NCI-H748 (cell line): Measurements from ENCODE around the gene CCDC18.
"Not testable (repeated sequence)": the region's sequence is repeated elsewhere in the genome, so short reads cannot be mapped to it uniquely, and the experiment has no call there.

ENCODE experiments used
- DNase-seq: peaks from one replicate; lab custom pipeline; 2025; ENCODE audit not compliant: unreplicated experiment; lab: John Stamatoyannopoulos, UW

The CCDC18 gene

GRCh38 chr1:93223023-93223675, 42.6 kb downstream of the CCDC18 start:
- no peak for DNase-seq

- DNase-seq: no peak
Observed at GRCh38 chr1:93235261-93235660, 54.7 kb downstream of the CCDC18 start.

GRCh38 chr1:93237021-93237420, 56.5 kb downstream of the CCDC18 start:
- no peak for DNase-seq

- no peak for DNase-seq
Observed at GRCh38 chr1:93238425-93238824, 57.9 kb downstream of the CCDC18 start.

GRCh38 chr1:93239863-93240262, 59.3 kb downstream of the CCDC18 start:
- DNase-seq: no peak

- not testable (repeated sequence) for DNase-seq
Observed at GRCh38 chr1:93243233-93243632, 62.7 kb downstream of the CCDC18 start.

GRCh38 chr1:93244298-93245069, 64.0 kb downstream of the CCDC18 start:
- no peak for DNase-seq

- no peak for DNase-seq
Observed at GRCh38 chr1:93251966-93252365, 71.4 kb downstream of the CCDC18 start.

- DNase-seq: no peak
Observed at GRCh38 chr1:93252598-93252997, 72.1 kb downstream of the CCDC18 start.

- DNase-seq: no peak
Observed at GRCh38 chr1:93253516-93253915, 73.0 kb downstream of the CCDC18 start.

- no peak for DNase-seq
Observed at GRCh38 chr1:93255222-93256079, 74.9 kb downstream of the CCDC18 start.

- no peak for DNase-seq
Observed at GRCh38 chr1:93256433-93256832, 75.9 kb downstream of the CCDC18 start.

- no peak for DNase-seq
Observed at GRCh38 chr1:93257889-93258288, 77.4 kb downstream of the CCDC18 start.

- not testable (repeated sequence) for DNase-seq
Observed at GRCh38 chr1:93260726-93261125, 80.2 kb downstream of the CCDC18 start.

- no peak for DNase-seq
Observed at GRCh38 chr1:93262645-93263044, 82.1 kb downstream of the CCDC18 start.

- DNase-seq: not testable (repeated sequence)
Observed at GRCh38 chr1:93268888-93269287, 88.4 kb downstream of the CCDC18 start.

GRCh38 chr1:93275262-93275633, 94.7 kb downstream of the CCDC18 start:
- not testable (repeated sequence) for DNase-seq

GRCh38 chr1:93275634-93276295, 95.2 kb downstream of the CCDC18 start:
- DNase-seq: no peak

- DNase-seq: not testable (repeated sequence)
Observed at GRCh38 chr1:93277530-93277929, 97.0 kb downstream of the CCDC18 start.

- DNase-seq: no peak
Observed at GRCh38 chr1:93283496-93283895, 103.0 kb downstream of the CCDC18 start.

- DNase-seq: peak; percentile 42
Observed at GRCh38 chr1:93288558-93288957, 108.0 kb downstream of the CCDC18 start.
